SK-N-SH treated with all-trans-retinoic acid at 6 μM for 48 hours (cell line): ENCODE data around the gene CFTR.

Experiments used
- ATAC-seq: fragments of 200-7000 bp; cut with Tn5 transposase; 3 replicates; pipeline ENCODE4 v1.9.1; 2020; ENCODE audit warnings: mild to moderate bottlenecking, moderate library complexity
- ARNTL ChIP-seq: fragments of 450-650 bp; formaldehyde crosslinking; IDR thresholded peaks from 2 replicates; pipeline ENCODE4 v1.5.0; 2020; ENCODE audit warnings: low read depth, mild to moderate bottlenecking, moderate library complexity, borderline replicate concordance
- CSDC2 ChIP-seq: fragments of 250-450 bp; sonication (Bioruptor Pico); IDR thresholded peaks from 2 replicates; pipeline ENCODE4 v1.5.0; 2020; ENCODE audit warnings: mild to moderate bottlenecking, moderate library complexity
- CSRNP3 ChIP-seq: fragments of 250-450 bp; sonication (Bioruptor Pico); IDR thresholded peaks from 2 replicates; pipeline ENCODE4 v1.5.1; 2021; ENCODE audit warnings: mild to moderate bottlenecking, moderate library complexity
- ESRRG ChIP-seq: fragments of 250-450 bp; sonication (Bioruptor Pico); IDR thresholded peaks from 2 replicates; pipeline ENCODE4 v1.6.1; 2021; ENCODE audit warnings: mild to moderate bottlenecking
- GLIS3 ChIP-seq: fragments of 250-450 bp; sonication (Bioruptor Pico); IDR thresholded peaks from 2 replicates; pipeline ENCODE4 v1.5.0; 2020; ENCODE audit warnings: mild to moderate bottlenecking, moderate library complexity
- ISL1 ChIP-seq: fragments of 250-450 bp; sonication (Bioruptor Pico); IDR thresholded peaks from 2 replicates; pipeline ENCODE4 v2.1.2; 2022; ENCODE audit warnings: mild to moderate bottlenecking, moderate library complexity
- PATZ1 ChIP-seq: fragments of 250-450 bp; sonication (Bioruptor Pico); IDR thresholded peaks from 2 replicates; pipeline ENCODE4 v1.8.0; 2020; ENCODE audit warnings: mild to moderate bottlenecking, moderate library complexity, borderline replicate concordance
- POU6F1 ChIP-seq: fragments of 250-450 bp; sonication (Bioruptor Pico); IDR thresholded peaks from 2 replicates; pipeline ENCODE4 v1.8.0; 2021; ENCODE audit warnings: low read depth, mild to moderate bottlenecking, moderate library complexity, borderline replicate concordance
- PPARA ChIP-seq: fragments of 250-450 bp; sonication (Bioruptor Pico); IDR thresholded peaks from 2 replicates; pipeline ENCODE4 v1.5.0; 2020; ENCODE audit warnings: mild to moderate bottlenecking, borderline replicate concordance
- RARB ChIP-seq: fragments of 250-450 bp; sonication (Bioruptor Pico); IDR thresholded peaks from 2 replicates; pipeline ENCODE4 v1.8.0; 2021; ENCODE audit warnings: mild to moderate bottlenecking, moderate library complexity
- SNAI2 ChIP-seq: fragments of 250-450 bp; sonication (Bioruptor Pico); IDR thresholded peaks from 2 replicates; pipeline ENCODE4 v1.5.0; 2020; ENCODE audit warnings: mild to moderate bottlenecking, moderate library complexity
- TCF4 ChIP-seq: fragments of 250-450 bp; sonication (Bioruptor Pico); IDR thresholded peaks from 2 replicates; pipeline ENCODE4 v1.8.0; 2021; ENCODE audit warnings: mild to moderate bottlenecking, moderate library complexity, borderline replicate concordance
- TOX ChIP-seq: fragments of 250-450 bp; sonication (Bioruptor Pico); IDR thresholded peaks from 2 replicates; pipeline ENCODE4 v1.8.0; 2021; ENCODE audit warnings: mild to moderate bottlenecking, moderate library complexity, borderline replicate concordance
- TSHZ2 ChIP-seq: fragments of 250-450 bp; sonication (Bioruptor Pico); IDR thresholded peaks from 2 replicates; pipeline ENCODE4 v1.5.0; 2020; ENCODE audit warnings: mild to moderate bottlenecking, moderate library complexity
- ZC3H10 ChIP-seq: fragments of 250-450 bp; sonication (Bioruptor Pico); IDR thresholded peaks from 2 replicates; pipeline ENCODE4 v1.5.1; 2021; ENCODE audit warnings: mild to moderate bottlenecking, moderate library complexity
- ZFP3 ChIP-seq: fragments of 250-450 bp; sonication (Bioruptor Pico); IDR thresholded peaks from 2 replicates; pipeline ENCODE4 v1.5.0; 2020; ENCODE audit warnings: mild to moderate bottlenecking, moderate library complexity
- ZFP30 ChIP-seq: fragments of 450-650 bp; formaldehyde crosslinking; IDR thresholded peaks from 2 replicates; pipeline ENCODE4 v1.5.0; 2022; ENCODE audit warnings: mild to moderate bottlenecking, moderate library complexity
- ZNF565 ChIP-seq: fragments of 450-650 bp; formaldehyde crosslinking; conservative IDR thresholded peaks from 2 replicates; pipeline ENCODE4 v1.5.0; 2020; ENCODE audit warnings: low read depth, mild to moderate bottlenecking, moderate library complexity
- ZNF70 ChIP-seq: fragments of 450-650 bp; formaldehyde crosslinking; IDR thresholded peaks from 2 replicates; pipeline ENCODE4 v1.5.0; 2020; ENCODE audit warnings: mild to moderate bottlenecking, moderate library complexity

CFTR gene

GRCh38 chr7:117716707-117717299 is 237.0 kb downstream of the CFTR start:
- no peak for ATAC-seq
- no peak for TF ChIP-seq ZC3H10 (CRISPR knock-in tag)
- no peak for TF ChIP-seq CSRNP3 (CRISPR knock-in tag)
- no peak for TF ChIP-seq ZFP3 (CRISPR knock-in tag)
- no peak for TF ChIP-seq GLIS3 (CRISPR knock-in tag)
- no peak for TF ChIP-seq POU6F1
- no peak for TF ChIP-seq ZNF565 (CRISPR knock-in tag)
- no peak for TF ChIP-seq PATZ1 (CRISPR knock-in tag)
- TF ChIP-seq CSDC2 (CRISPR knock-in tag): no peak
- no peak for TF ChIP-seq RARB (CRISPR knock-in tag)
- TF ChIP-seq ESRRG (CRISPR knock-in tag): no peak
- no peak for TF ChIP-seq TCF4 (CRISPR knock-in tag)
- TF ChIP-seq ZNF70 (CRISPR knock-in tag): no peak
- TF ChIP-seq TSHZ2 (CRISPR knock-in tag): no peak
- TF ChIP-seq, all 23 proteins: peak for 0

- no peak for ATAC-seq
- TF ChIP-seq ZFP3 (CRISPR knock-in tag) (no peak), ZNF565 (CRISPR knock-in tag) (no peak), RARB (CRISPR knock-in tag) (no peak), CSDC2 (CRISPR knock-in tag) (no peak), PATZ1 (CRISPR knock-in tag) (no peak), ARNTL (CRISPR knock-in tag) (no peak), TSHZ2 (CRISPR knock-in tag) (no peak), CSRNP3 (CRISPR knock-in tag) (no peak), ISL1 (no peak), ZC3H10 (CRISPR knock-in tag) (no peak), TOX (CRISPR knock-in tag) (no peak), ZNF70 (CRISPR knock-in tag) (no peak), PPARA (CRISPR knock-in tag) (no peak), ZFP30 (no peak), SNAI2 (no peak)
Observed at GRCh38 chr7:117717357-117717756, 237.5 kb downstream of the CFTR start.
